Neural cell (in vitro differentiated cells): ENCODE measurements around the gene KCNK17. TPM values are rescaled to one million over a fixed set of nuclear protein-coding genes. Genes with fewer than 3 reads are reported as not detected.

Experiments
- H2AFZ ChIP-seq: fragments of 200-600, 300-800 bp; sonication (generic), shearing (Covaris generic); 2 replicates; pipeline ENCODE4 v1.6.0; 2014; ENCODE audit warnings: low read depth, mild to moderate bottlenecking, antibody characterized with exemption, low read length, moderate library complexity
- H3F3A ChIP-seq: fragments of 200-600 bp; shearing (Covaris generic); 2 replicates; pipeline ENCODE4 v1.6.1; 2016; ENCODE audit warnings: mild to moderate bottlenecking, moderate library complexity, mixed read lengths, antibody characterized with exemption, low read length; ENCODE audit not compliant: insufficient read depth, poor library complexity, severe bottlenecking
- H3K27ac ChIP-seq: fragments of 200-600, 300-800 bp; sonication (generic), shearing (Covaris generic); 2 replicates; pipeline ENCODE4 v1.5.1; 2014; ENCODE audit warnings: mild to moderate bottlenecking, low read length, moderate library complexity
- H3K27me3 ChIP-seq: fragments of 300-800, 200-600 bp; sonication (generic), shearing (Covaris generic); 2 replicates; pipeline ENCODE4 v1.6.0; 2014; ENCODE audit warnings: mild to moderate bottlenecking, low read depth, low read length, moderate library complexity; ENCODE audit not compliant: insufficient read depth
- H3K36me3 ChIP-seq: fragments of 300-800, 200-600 bp; sonication (generic), shearing (Covaris generic); 2 replicates; pipeline ENCODE4 v1.5.1; 2014; ENCODE audit warnings: mild to moderate bottlenecking, antibody characterized with exemption, low read length, moderate library complexity; ENCODE audit not compliant: insufficient read depth
- H3K4me2 ChIP-seq: fragments of 300-800, 200-600 bp; sonication (generic), shearing (Covaris generic); 2 replicates; pipeline ENCODE4 v1.6.0; 2014; ENCODE audit warnings: mild to moderate bottlenecking, low read length
- H3K4me3 ChIP-seq: fragments of 300-800, 200-600 bp; sonication (generic), shearing (Covaris generic); 2 replicates; pipeline ENCODE4 v1.5.1; 2014; ENCODE audit warnings: mild to moderate bottlenecking, low read length, moderate library complexity
- H3K79me2 ChIP-seq: fragments of 200-600 bp; shearing (Covaris generic); replicated peaks from 2 replicates; pipeline ENCODE4 v1.6.0; 2014; ENCODE audit warnings: mild to moderate bottlenecking, low read length, moderate library complexity; ENCODE audit not compliant: insufficient read depth
- H3K9ac ChIP-seq: fragments of 300-800, 200-600 bp; sonication (generic), shearing (Covaris generic); 2 replicates; pipeline ENCODE4 v1.6.1; 2016; ENCODE audit warnings: mild to moderate bottlenecking, low read length, mixed read lengths
- H3K9me2 ChIP-seq: fragments of 200-600 bp; shearing (Covaris generic); 2 replicates; pipeline ENCODE4 v1.6.1; 2016; ENCODE audit warnings: mild to moderate bottlenecking, low read length, mixed read lengths; ENCODE audit not compliant: insufficient read depth
- H3K9me3 ChIP-seq: fragments of 200-600, 300-800 bp; sonication (generic), shearing (Covaris generic); 2 replicates; pipeline ENCODE4 v1.6.1; 2016; ENCODE audit warnings: mild to moderate bottlenecking, mixed run types, low read length, moderate library complexity, mixed read lengths
- H4K20me1 ChIP-seq: fragments of 200-600 bp; shearing (Covaris generic); 2 replicates; pipeline ENCODE4 v1.6.1; 2016; ENCODE audit warnings: mild to moderate bottlenecking, mixed run types; ENCODE audit not compliant: insufficient read depth
- EP300 ChIP-seq: fragments of 450-650 bp; conservative IDR thresholded peaks from 2 replicates; pipeline ENCODE4 v1.6.1; 2014; ENCODE audit warnings: antibody characterized with exemption, mild to moderate bottlenecking, moderate library complexity; ENCODE audit not compliant: poor library complexity, severe bottlenecking
- EZH2 ChIP-seq: fragments of 200-600, 300-800 bp; shearing (Covaris generic), sonication (generic); IDR thresholded peaks from 2 replicates; pipeline ENCODE4 v1.6.1; 2014; ENCODE audit warnings: antibody characterized with exemption, low read length, borderline replicate concordance, mild to moderate bottlenecking; ENCODE audit not compliant: insufficient read depth, poor library complexity, severe bottlenecking
- MXI1 ChIP-seq: fragments of 450-650 bp; conservative IDR thresholded peaks from 2 replicates; pipeline ENCODE4 v1.6.1; 2014; ENCODE audit warnings: antibody characterized with exemption, mild to moderate bottlenecking; ENCODE audit not compliant: poor library complexity, severe bottlenecking
- POLR2AphosphoS5 ChIP-seq: IDR thresholded peaks from 2 replicates; pipeline ENCODE4 v1.6.1; 2012
- RAD21 ChIP-seq: fragments of 450-650 bp; conservative IDR thresholded peaks from 2 replicates; pipeline ENCODE4 v1.6.1; 2014; ENCODE audit warnings: antibody characterized with exemption, mild to moderate bottlenecking, moderate library complexity
- REST ChIP-seq: IDR thresholded peaks from 2 replicates; pipeline ENCODE4 v1.6.1; 2012; ENCODE audit warnings: borderline replicate concordance
- SMC3 ChIP-seq: fragments of 450-650 bp; conservative IDR thresholded peaks from 2 replicates; pipeline ENCODE4 v1.6.1; 2014; ENCODE audit warnings: antibody characterized with exemption, mild to moderate bottlenecking, moderate library complexity; ENCODE audit not compliant: poor library complexity
- TAF1 ChIP-seq: IDR thresholded peaks from 2 replicates; pipeline ENCODE4 v1.6.1; 2012; ENCODE audit warnings: low read depth
- polyA plus RNA-seq: library from polyadenylated mRNA; depleted of rRNA; stranded (reverse); fragments of >200 nt; gene quantifications from 2 replicates; pipeline ENCODE4 v1.2.3, GENCODE V29; 2014
- TF ChIP-seq, protein P1 (sequence below): fragments of 450-650 bp; IDR thresholded peaks from 2 replicates; pipeline ENCODE4 v1.5.1; 2014; ENCODE audit warnings: antibody characterized with exemption, mild to moderate bottlenecking, moderate library complexity; ENCODE audit not compliant: poor library complexity, severe bottlenecking

Gene KCNK17
- polyA plus RNA-seq, 1 donor from 2014 or later, result 0.67 TPM

DNA sequence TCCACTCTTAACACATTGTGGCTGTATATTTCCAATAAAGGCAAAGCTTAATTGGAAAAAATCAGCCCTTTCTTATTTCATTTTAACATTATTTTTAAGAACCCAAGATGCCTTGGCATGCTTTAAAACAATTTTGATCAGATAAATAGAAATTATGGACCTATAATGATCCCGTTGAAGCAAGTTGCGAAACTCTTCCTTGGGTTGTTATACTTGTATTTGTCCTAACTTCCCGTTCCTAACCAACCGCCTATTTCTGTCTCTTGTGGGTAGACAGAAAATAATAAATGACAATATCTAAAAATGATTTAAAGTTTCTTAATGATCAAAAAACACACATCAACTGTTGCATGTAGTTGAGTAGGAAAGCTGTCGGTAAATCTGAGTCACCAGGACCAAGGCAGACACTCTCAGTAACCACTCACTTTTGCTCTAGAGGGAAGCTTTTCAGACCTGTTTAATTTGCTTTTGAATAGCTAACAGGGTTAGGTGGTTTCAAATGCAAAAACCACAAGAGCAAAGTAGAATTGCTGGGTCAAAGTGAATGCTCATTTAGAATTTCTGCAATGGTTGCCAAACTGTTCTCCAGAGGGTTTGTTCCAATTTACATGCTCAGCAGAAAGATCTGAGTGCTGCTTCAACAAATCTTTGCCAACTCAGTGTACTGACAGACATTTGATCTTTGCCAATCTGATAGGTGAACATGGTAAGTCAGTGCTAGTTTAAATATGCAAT, 50.7 kb downstream of the KCNK17 start:
- Histone ChIP-seq H3F3A (no peaks in the 10 kb centered on the region), H3K27ac (no peak overlapping the region), H2AFZ (no peak overlapping the region), H3K4me3 (no peak overlapping the region), H3K4me2 (no peak overlapping the region), H3K27me3 (no peaks in the 10 kb centered on the region), H3K36me3 (no peaks in the 10 kb centered on the region), H3K9me2 (no peaks in the 10 kb centered on the region), H3K79me2 (no peaks in the 10 kb centered on the region), H3K9ac (no peak overlapping the region), H3K9me3 (no peaks in the 10 kb centered on the region), H4K20me1 (no peaks in the 10 kb centered on the region)
- TF ChIP-seq RAD21, result no peak
- TF ChIP-seq, protein P1, sequence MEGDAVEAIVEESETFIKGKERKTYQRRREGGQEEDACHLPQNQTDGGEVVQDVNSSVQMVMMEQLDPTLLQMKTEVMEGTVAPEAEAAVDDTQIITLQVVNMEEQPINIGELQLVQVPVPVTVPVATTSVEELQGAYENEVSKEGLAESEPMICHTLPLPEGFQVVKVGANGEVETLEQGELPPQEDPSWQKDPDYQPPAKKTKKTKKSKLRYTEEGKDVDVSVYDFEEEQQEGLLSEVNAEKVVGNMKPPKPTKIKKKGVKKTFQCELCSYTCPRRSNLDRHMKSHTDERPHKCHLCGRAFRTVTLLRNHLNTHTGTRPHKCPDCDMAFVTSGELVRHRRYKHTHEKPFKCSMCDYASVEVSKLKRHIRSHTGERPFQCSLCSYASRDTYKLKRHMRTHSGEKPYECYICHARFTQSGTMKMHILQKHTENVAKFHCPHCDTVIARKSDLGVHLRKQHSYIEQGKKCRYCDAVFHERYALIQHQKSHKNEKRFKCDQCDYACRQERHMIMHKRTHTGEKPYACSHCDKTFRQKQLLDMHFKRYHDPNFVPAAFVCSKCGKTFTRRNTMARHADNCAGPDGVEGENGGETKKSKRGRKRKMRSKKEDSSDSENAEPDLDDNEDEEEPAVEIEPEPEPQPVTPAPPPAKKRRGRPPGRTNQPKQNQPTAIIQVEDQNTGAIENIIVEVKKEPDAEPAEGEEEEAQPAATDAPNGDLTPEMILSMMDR, result no peak
- no peak for TF ChIP-seq MXI1
- TF ChIP-seq POLR2AphosphoS5, result no peak
- no peak for TF ChIP-seq EP300
- TF ChIP-seq SMC3, result no peak
- no peak for TF ChIP-seq REST
- TF ChIP-seq EZH2, result no peak
- no peak for TF ChIP-seq TAF1

- H3K4me3 ChIP-seq, result no peak overlapping the region
- H2AFZ ChIP-seq, result no peak overlapping the region
- H4K20me1 ChIP-seq, result no peaks in the 10 kb centered on the region
- no peaks in the 10 kb centered on the region for H3K79me2 ChIP-seq
- no peak for TF ChIP-seq TAF1
- TF ChIP-seq, protein P1, result no peak
- no peak for TF ChIP-seq EP300
- no peak for TF ChIP-seq EZH2
- TF ChIP-seq MXI1, result no peak
- TF ChIP-seq POLR2AphosphoS5, result no peak
- TF ChIP-seq REST, result no peak
- TF ChIP-seq SMC3, result no peak
- no peak for TF ChIP-seq RAD21
- no peaks in the 10 kb centered on the region for H3K9me3 ChIP-seq
- no peaks in the 10 kb centered on the region for H3F3A ChIP-seq
- H3K27me3 ChIP-seq, result no peaks in the 10 kb centered on the region
- H3K4me2 ChIP-seq, result no peak overlapping the region
- no peaks in the 10 kb centered on the region for H3K9me2 ChIP-seq
- no peak overlapping the region for H3K9ac ChIP-seq
- no peaks in the 10 kb centered on the region for H3K36me3 ChIP-seq
- H3K27ac ChIP-seq, result no peak overlapping the region
Measured at GRCh38 chr6:39261751-39262150, 52.5 kb downstream of the KCNK17 start.
